ENCODE data around the gene IFNGR1.
"Not testable (repeated sequence)": the region's sequence is repeated elsewhere in the genome, so short reads cannot be mapped to it uniquely, and the experiment has no call there.

The IFNGR1 gene

GRCh38 chr6:137218917-137219663, at the start of gene IFNGR1:
Gene IFNGR1, minus strand, starts transcription at chr6:137219385. Its CDS starts 58 bp downstream, at chr6:137219327.
- DNase-seq (ENCODE audit: low read depth in 2 of 2, low spot score in 1 of 2), result peak; percentile 88 to 92

- DNase-seq (ENCODE audit: low read depth in 2 of 2, low spot score in 1 of 2), result no peak
Measured at GRCh38 chr6:137268911-137269310, 49.7 kb upstream of the IFNGR1 start.

GRCh38 chr6:137266309-137266586, 47.1 kb upstream of the IFNGR1 start:
- DNase-seq (ENCODE audit: low read depth in 2 of 2, low spot score in 1 of 2), result no peak

- DNase-seq (ENCODE audit: low read depth in 2 of 2, low spot score in 1 of 2), result no peak
Measured at GRCh38 chr6:137265561-137266308, 46.5 kb upstream of the IFNGR1 start.

- DNase-seq (ENCODE audit: low read depth in 2 of 2, low spot score in 1 of 2), result no peak
Measured at GRCh38 chr6:137264311-137265075, 45.3 kb upstream of the IFNGR1 start.

- DNase-seq (ENCODE audit: low read depth in 2 of 2, low spot score in 1 of 2), result no peak
Measured at GRCh38 chr6:137261761-137262160, 42.6 kb upstream of the IFNGR1 start.

- DNase-seq (ENCODE audit: low read depth in 2 of 2, low spot score in 1 of 2), result no peak
Measured at GRCh38 chr6:137261361-137261760, 42.2 kb upstream of the IFNGR1 start.

- no peak for DNase-seq (ENCODE audit: low read depth in 2 of 2, low spot score in 1 of 2)
Measured at GRCh38 chr6:137260217-137260616, 41.0 kb upstream of the IFNGR1 start.

GRCh38 chr6:137259349-137259748, 40.2 kb upstream of the IFNGR1 start:
- DNase-seq (ENCODE audit: low read depth in 2 of 2, low spot score in 1 of 2), result no peak

GRCh38 chr6:137258170-137258569, 39.0 kb upstream of the IFNGR1 start:
- peak in 1 of 2 donors; percentile 21 for DNase-seq (ENCODE audit: low read depth in 2 of 2, low spot score in 1 of 2)

- DNase-seq (ENCODE audit: low read depth in 2 of 2, low spot score in 1 of 2), result no peak
Measured at GRCh38 chr6:137256350-137257103, 37.3 kb upstream of the IFNGR1 start.

GRCh38 chr6:137254966-137255365, 35.8 kb upstream of the IFNGR1 start:
- no peak for DNase-seq (ENCODE audit: low read depth in 2 of 2, low spot score in 1 of 2)

- DNase-seq (ENCODE audit: low read depth in 2 of 2, low spot score in 1 of 2), result not testable (repeated sequence)
Measured at GRCh38 chr6:137254430-137254829, 35.2 kb upstream of the IFNGR1 start.

- DNase-seq (ENCODE audit: low read depth in 2 of 2, low spot score in 1 of 2), result no peak
Measured at GRCh38 chr6:137248702-137249101, 29.5 kb upstream of the IFNGR1 start.

- no peak for DNase-seq (ENCODE audit: low read depth in 2 of 2, low spot score in 1 of 2)
Measured at GRCh38 chr6:137247724-137248123, 28.5 kb upstream of the IFNGR1 start.

- no peak for DNase-seq (ENCODE audit: low read depth in 2 of 2, low spot score in 1 of 2)
Measured at GRCh38 chr6:137246791-137247202, 27.6 kb upstream of the IFNGR1 start.

GRCh38 chr6:137246164-137246563, 27.0 kb upstream of the IFNGR1 start:
- DNase-seq (ENCODE audit: low read depth in 2 of 2, low spot score in 1 of 2), result no peak

- DNase-seq (ENCODE audit: low read depth in 2 of 2, low spot score in 1 of 2), result no peak
Measured at GRCh38 chr6:137241481-137242038, 22.4 kb upstream of the IFNGR1 start.

GRCh38 chr6:137240168-137240567, 21.0 kb upstream of the IFNGR1 start:
- no peak for DNase-seq (ENCODE audit: low read depth in 2 of 2, low spot score in 1 of 2)

- DNase-seq (ENCODE audit: low read depth in 2 of 2, low spot score in 1 of 2), result no peak
Measured at GRCh38 chr6:137237413-137238170, 18.4 kb upstream of the IFNGR1 start.

Data from stimulated activated CD8-positive, alpha-beta memory T cell treated with anti-CD3 and anti-CD28 coated beads, Interleukin-4, amount 100 ng/mL, for 4 hours (primary cell).